ENCODE data around the gene TMED8. TPM values are rescaled to one million over a fixed set of nuclear protein-coding genes. Genes with fewer than 3 reads are reported as not detected.

Gene TMED8
- total RNA-seq, 1 experiment from 2014 or later = 14.2 TPM

GRCh38 chr14:77376771-77377501 lies at the start of gene TMED8, which contains the start of gene SAMD15 (continued):
- TF ChIP-seq IRF1 (CRISPR knock-in tag; IDR thresholded peaks at IDR 0.05) = no peak
- TF ChIP-seq ZNF232 (CRISPR knock-in tag; IDR thresholded peaks at IDR 0.05) = no peak
- no peak for TF ChIP-seq MXD4 (CRISPR knock-in tag; IDR thresholded peaks at IDR 0.05; ENCODE audit: borderline replicate concordance)
- TF ChIP-seq EMX1 (CRISPR knock-in tag; IDR thresholded peaks at IDR 0.05) = no peak
- TF ChIP-seq ZNF671 (CRISPR knock-in tag; IDR thresholded peaks at IDR 0.05) = no peak
- TF ChIP-seq AFF4 (CRISPR knock-in tag; IDR thresholded peaks at IDR 0.05; ENCODE audit: borderline replicate concordance) = no peak
- TF ChIP-seq FOXJ3 (CRISPR knock-in tag; IDR thresholded peaks at IDR 0.05; ENCODE audit: borderline replicate concordance) = no peak
- TF ChIP-seq SP1 (CRISPR knock-in tag; conservative IDR thresholded peaks at IDR 0.05) = no peak
- TF ChIP-seq ERG (CRISPR knock-in tag; IDR thresholded peaks at IDR 0.05) = no peak
- no peak for TF ChIP-seq ZNF512 (CRISPR knock-in tag; IDR thresholded peaks at IDR 0.05; ENCODE audit: borderline replicate concordance)
- no peak for TF ChIP-seq GRHL2 (CRISPR knock-in tag; IDR thresholded peaks at IDR 0.05; ENCODE audit: insufficient replicate concordance, severe bottlenecking)
- TF ChIP-seq NR2C2 (CRISPR knock-in tag; IDR thresholded peaks at IDR 0.05) = no peak
- TF ChIP-seq IRF2 (CRISPR knock-in tag; IDR thresholded peaks at IDR 0.05; ENCODE audit: borderline replicate concordance, low read depth) = no peak
- TF ChIP-seq TEAD4 (CRISPR knock-in tag; IDR thresholded peaks at IDR 0.05) = no peak

GRCh38 chr14:77426396-77426795 lies 49.5 kb upstream of the TMED8 start:
- Mint-ChIP-seq H3K4me3 (no peak overlapping the region), H3K36me3 (peaks cover 62% of the 10 kb centered on the region), H3K27me3 (ENCODE audit: low read depth) (no peaks in the 10 kb centered on the region), H3K9me3 (no peaks in the 10 kb centered on the region), H3K4me1 (peaks cover 13% of the 10 kb centered on the region), H3K27ac (no peak overlapping the region)
- ChIA-PET CTCF (no interaction called here), POLR2A (no interaction called here)
- no peak for ATAC-seq
- TF ChIP-seq GABPB1 (CRISPR knock-in tag; IDR thresholded peaks at IDR 0.05) (no peak), ZNF425 (CRISPR knock-in tag; conservative IDR thresholded peaks at IDR 0.05) (no peak), HMGXB4 (CRISPR knock-in tag; IDR thresholded peaks at IDR 0.05) (no peak), E2F1 (CRISPR knock-in tag; IDR thresholded peaks at IDR 0.05) (no peak), MAX (CRISPR knock-in tag; IDR thresholded peaks at IDR 0.05) (no peak), NFE2L1 (CRISPR knock-in tag; IDR thresholded peaks at IDR 0.05) (no peak), CREB1 (CRISPR knock-in tag; IDR thresholded peaks at IDR 0.05) (no peak), PRRX2 (CRISPR knock-in tag; IDR thresholded peaks at IDR 0.05) (no peak), NFATC4 (CRISPR knock-in tag; IDR thresholded peaks at IDR 0.05) (no peak)
- DNase-seq (ENCODE audit: low spot score) = no peak

All from WTC11 (cell line).